ENCODE data around the gene PARP1.

PARP1 gene

GRCh38 chr1:226335661-226336060 lies 72.2 kb downstream of the PARP1 start:
- TF ChIP-seq CTCF (IDR thresholded peaks at IDR 0.05; ENCODE audit: low read length, missing control alignments), result no peak
- DNase-seq (ENCODE audit: low read depth), result peak; percentile 20
- H3K4me3 ChIP-seq (replicated peaks; ENCODE audit: low read depth, low read length), result no peak overlapping the region

DNA sequence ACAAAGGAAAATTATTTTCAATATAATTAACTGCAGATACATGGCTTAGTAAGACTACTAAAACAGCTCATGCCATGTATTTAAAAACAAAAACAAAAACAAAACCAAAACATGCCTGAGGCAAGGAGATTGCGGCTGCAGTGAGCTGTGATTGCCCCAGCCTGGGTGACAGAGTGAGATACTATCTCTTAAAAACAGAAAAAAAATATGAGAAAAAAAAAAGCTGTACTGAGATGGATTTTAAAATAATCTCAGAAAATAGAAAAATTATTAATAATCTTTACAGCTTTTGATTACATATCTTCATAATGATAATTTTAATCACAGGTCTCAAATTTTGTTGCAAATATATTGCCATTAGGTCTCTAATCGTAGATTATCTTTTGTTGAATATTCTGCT lies 74.9 kb downstream of the PARP1 start:
- DNase-seq (ENCODE audit: low read depth), result no peak
- peak overlapping the region; percentile 17 for H3K4me3 ChIP-seq (replicated peaks; ENCODE audit: low read depth, low read length)
- no peak for TF ChIP-seq CTCF (IDR thresholded peaks at IDR 0.05; ENCODE audit: low read length, missing control alignments)

- no peak overlapping the region for H3K4me3 ChIP-seq (replicated peaks; ENCODE audit: low read depth, low read length)
- TF ChIP-seq CTCF (IDR thresholded peaks at IDR 0.05; ENCODE audit: low read length, missing control alignments), result no peak
- DNase-seq (ENCODE audit: low read depth), result no peak
Measured at GRCh38 chr1:226329237-226329636, 78.7 kb downstream of the PARP1 start.

GRCh38 chr1:226327761-226328162 lies 80.1 kb downstream of the PARP1 start:
- DNase-seq (ENCODE audit: low read depth), result no peak
- TF ChIP-seq CTCF (IDR thresholded peaks at IDR 0.05; ENCODE audit: low read length, missing control alignments), result no peak
- H3K4me3 ChIP-seq (replicated peaks; ENCODE audit: low read depth, low read length), result no peak overlapping the region

GRCh38 chr1:226325178-226325577 lies 82.7 kb downstream of the PARP1 start:
- no peak overlapping the region for H3K4me3 ChIP-seq (replicated peaks; ENCODE audit: low read depth, low read length)
- no peak for TF ChIP-seq CTCF (IDR thresholded peaks at IDR 0.05; ENCODE audit: low read length, missing control alignments)
- DNase-seq (ENCODE audit: low read depth), result peak; percentile 10

DNA sequence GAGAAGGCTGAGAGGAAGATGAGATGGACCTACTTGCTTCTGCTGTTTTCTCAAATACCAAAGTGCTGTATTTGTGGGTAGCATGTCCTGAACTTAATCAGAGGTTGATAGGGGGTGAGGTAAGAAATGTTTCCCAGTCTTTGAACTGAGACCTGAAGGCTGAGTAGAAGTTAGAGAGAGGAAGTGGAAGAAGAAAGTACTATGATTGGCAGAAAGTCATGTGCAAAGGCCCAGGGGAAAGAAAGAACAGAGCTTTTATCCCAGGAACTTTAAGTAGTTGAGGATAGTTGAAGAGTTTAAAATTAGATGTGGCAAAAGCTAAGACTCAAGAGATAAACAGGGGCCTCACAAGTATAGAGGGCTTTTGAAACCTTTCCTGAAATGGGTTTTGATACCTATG lies 83.4 kb downstream of the PARP1 start:
- no peak for DNase-seq (ENCODE audit: low read depth)
- H3K4me3 ChIP-seq (replicated peaks; ENCODE audit: low read depth, low read length), result no peak overlapping the region
- TF ChIP-seq CTCF (IDR thresholded peaks at IDR 0.05; ENCODE audit: low read length, missing control alignments), result no peak

DNA sequence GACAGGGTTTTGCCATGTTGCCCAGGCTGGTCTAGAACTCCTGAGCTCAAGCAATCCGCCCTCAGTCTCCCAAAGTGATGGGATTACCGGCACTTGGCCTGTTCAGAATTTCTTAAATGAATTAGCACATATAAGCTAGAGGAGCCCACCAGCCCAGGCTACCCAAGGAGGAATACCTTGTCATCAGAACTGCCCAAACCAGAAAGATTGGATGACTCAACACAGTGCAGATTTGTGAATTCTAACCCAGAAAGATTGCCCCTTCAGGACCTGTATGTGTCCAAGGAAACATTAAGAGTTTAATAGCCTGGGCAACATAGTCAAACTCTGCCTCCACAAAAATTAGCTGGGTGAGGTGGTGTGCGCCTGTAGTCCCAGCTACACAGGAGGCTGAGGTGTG lies 84.9 kb downstream of the PARP1 start:
- no peak for TF ChIP-seq CTCF (IDR thresholded peaks at IDR 0.05; ENCODE audit: low read length, missing control alignments)
- no peak for DNase-seq (ENCODE audit: low read depth)

More for the DNA sequence above, 84.9 kb downstream of the PARP1 start:
- no peak overlapping the region for H3K4me3 ChIP-seq (replicated peaks; ENCODE audit: low read depth, low read length)

Measured in fibroblast of pulmonary artery (primary cell).